Left hindlimb (tissue), 1 donor: ENCODE results near the gene LRAT.
A peak's percentile ranks its signal among the peaks of the same experiment; 100 is the strongest.
"Not testable (repeated sequence)": the region's sequence is repeated elsewhere in the genome, so short reads cannot be mapped to it uniquely, and the experiment has no call there.

ENCODE experiments used
- DNase-seq: peaks from one replicate; pipeline ENCODE4 v3.0.0-alpha.2; 2018

LRAT gene

GRCh38 chr4:154743683-154744340, at the start of gene LRAT:
Gene LRAT (plus strand): TSS chr4:154744000. CDS start chr4:154744327, 327 bp downstream.
- DNase-seq: peak; percentile 30

GRCh38 chr4:154707877-154708276, 35.9 kb upstream of the LRAT start:
- DNase-seq: no peak

GRCh38 chr4:154709550-154709949, 34.2 kb upstream of the LRAT start:
- no peak for DNase-seq

- no peak for DNase-seq
These were observed 32.3 kb upstream of the LRAT start for GRCh38 chr4:154711522-154711921.

- DNase-seq: no peak
These were observed 29.3 kb upstream of the LRAT start for GRCh38 chr4:154714339-154715040.

- DNase-seq: no peak
These were observed 24.7 kb upstream of the LRAT start for GRCh38 chr4:154719087-154719486.

GRCh38 chr4:154720123-154720522, 23.7 kb upstream of the LRAT start:
- DNase-seq: no peak

GRCh38 chr4:154720618-154721267, 23.1 kb upstream of the LRAT start:
- no peak for DNase-seq

GRCh38 chr4:154722262-154722661, 21.5 kb upstream of the LRAT start:
- DNase-seq: no peak

- not testable (repeated sequence) for DNase-seq
These were observed 20.2 kb upstream of the LRAT start for GRCh38 chr4:154723601-154724000.

GRCh38 chr4:154727540-154727939, 16.3 kb upstream of the LRAT start:
- no peak for DNase-seq

- DNase-seq: no peak
These were observed 12.0 kb upstream of the LRAT start for GRCh38 chr4:154731756-154732155.

- DNase-seq: no peak
These were observed 11.1 kb upstream of the LRAT start for GRCh38 chr4:154732669-154733068.

GRCh38 chr4:154736770-154737169, 7.0 kb upstream of the LRAT start:
- DNase-seq: no peak

GRCh38 chr4:154738426-154738825, 5.4 kb upstream of the LRAT start:
- no peak for DNase-seq

GRCh38 chr4:154739111-154739510, 4.7 kb upstream of the LRAT start:
- DNase-seq: no peak

- DNase-seq: no peak
These were observed 3.3 kb upstream of the LRAT start for GRCh38 chr4:154740462-154740861.

- no peak for DNase-seq
These were observed 2.6 kb upstream of the LRAT start for GRCh38 chr4:154741131-154741665.

GRCh38 chr4:154741922-154742850, 1.6 kb upstream of the LRAT start:
- DNase-seq: peak; percentile 29

- DNase-seq: no peak
These were observed 634 bp downstream of the LRAT start for GRCh38 chr4:154744341-154744926.

- no peak for DNase-seq
These were observed 13.9 kb downstream of the LRAT start for GRCh38 chr4:154757713-154758112.

- no peak for DNase-seq
These were observed 17.1 kb downstream of the LRAT start for GRCh38 chr4:154760895-154761294.
